Hematopoietic multipotent progenitor cell treated with erythropoietin and hydrocortisone succinate and interleukin-3 and kit ligand, for 8 days (in vitro differentiated cells): Measurements from ENCODE around the gene POMT2.
A peak's percentile ranks its signal among the peaks of the same experiment; 100 is the strongest.
"Not testable (repeated sequence)": the region's sequence is repeated elsewhere in the genome, so short reads cannot be mapped to it uniquely, and the experiment has no call there.

ENCODE experiments used
- DNase-seq: peaks from one replicate; pipeline ENCODE4 v3.0.0-alpha.2; 2015

POMT2 gene, protein sequence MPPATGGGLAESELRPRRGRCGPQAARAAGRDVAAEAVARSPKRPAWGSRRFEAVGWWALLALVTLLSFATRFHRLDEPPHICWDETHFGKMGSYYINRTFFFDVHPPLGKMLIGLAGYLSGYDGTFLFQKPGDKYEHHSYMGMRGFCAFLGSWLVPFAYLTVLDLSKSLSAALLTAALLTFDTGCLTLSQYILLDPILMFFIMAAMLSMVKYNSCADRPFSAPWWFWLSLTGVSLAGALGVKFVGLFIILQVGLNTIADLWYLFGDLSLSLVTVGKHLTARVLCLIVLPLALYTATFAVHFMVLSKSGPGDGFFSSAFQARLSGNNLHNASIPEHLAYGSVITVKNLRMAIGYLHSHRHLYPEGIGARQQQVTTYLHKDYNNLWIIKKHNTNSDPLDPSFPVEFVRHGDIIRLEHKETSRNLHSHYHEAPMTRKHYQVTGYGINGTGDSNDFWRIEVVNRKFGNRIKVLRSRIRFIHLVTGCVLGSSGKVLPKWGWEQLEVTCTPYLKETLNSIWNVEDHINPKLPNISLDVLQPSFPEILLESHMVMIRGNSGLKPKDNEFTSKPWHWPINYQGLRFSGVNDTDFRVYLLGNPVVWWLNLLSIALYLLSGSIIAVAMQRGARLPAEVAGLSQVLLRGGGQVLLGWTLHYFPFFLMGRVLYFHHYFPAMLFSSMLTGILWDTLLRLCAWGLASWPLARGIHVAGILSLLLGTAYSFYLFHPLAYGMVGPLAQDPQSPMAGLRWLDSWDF

DNA sequence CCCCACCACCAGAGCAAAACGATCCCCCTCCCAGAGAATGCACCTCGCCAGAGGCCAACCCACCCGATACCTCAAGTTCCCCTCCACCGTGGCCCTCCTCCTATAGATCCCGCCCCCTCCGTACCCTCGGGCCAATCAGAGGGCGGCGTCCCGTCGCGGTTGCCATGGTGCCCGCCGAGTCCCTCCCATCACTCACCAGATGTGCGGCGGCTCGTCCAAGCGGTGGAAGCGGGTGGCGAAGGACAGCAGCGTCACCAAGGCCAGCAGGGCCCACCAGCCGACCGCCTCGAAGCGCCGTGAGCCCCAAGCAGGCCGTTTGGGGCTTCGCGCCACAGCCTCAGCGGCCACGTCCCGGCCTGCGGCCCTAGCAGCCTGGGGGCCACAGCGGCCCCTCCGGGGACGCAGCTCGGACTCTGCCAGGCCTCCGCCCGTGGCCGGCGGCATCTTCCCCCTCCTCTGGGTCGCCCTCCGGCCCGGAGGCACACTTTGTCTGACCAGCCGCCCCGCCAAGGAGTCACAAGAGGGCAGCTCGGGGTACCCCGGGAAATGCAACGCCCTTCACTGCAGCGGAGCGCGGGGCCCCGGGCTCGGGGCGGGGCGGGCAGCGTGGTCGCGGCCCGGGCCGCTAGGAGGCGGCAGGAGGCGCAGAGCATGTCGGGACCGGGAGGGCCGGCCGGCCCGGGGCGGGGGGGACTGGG is at the start of gene POMT2:
POMT2 (minus strand) TSS at position 646 of the 698 bp plus-strand sequence; CDS start at position 444, 202 bp downstream.
- DNase-seq: peak; percentile 91

DNA sequence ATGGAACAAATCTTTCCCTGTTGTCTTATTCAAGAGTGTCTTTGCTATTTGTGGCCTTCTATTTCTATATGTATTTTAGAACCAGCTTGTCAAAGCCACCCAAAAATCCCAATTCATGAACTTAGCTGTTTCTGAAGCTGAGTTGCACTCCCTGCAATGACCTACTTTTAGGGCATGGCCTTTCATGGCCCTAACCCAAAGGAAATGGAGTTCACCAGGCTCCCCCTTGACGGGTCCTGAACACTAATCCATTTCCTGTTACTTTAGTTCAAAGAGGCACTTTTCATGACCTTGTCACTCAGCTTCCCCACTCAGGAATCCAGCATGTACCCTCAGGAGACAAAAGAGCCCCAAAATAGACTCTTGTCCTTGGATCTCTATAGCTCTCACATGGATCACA is 48.6 kb upstream of the POMT2 start:
- no peak for DNase-seq

DNA sequence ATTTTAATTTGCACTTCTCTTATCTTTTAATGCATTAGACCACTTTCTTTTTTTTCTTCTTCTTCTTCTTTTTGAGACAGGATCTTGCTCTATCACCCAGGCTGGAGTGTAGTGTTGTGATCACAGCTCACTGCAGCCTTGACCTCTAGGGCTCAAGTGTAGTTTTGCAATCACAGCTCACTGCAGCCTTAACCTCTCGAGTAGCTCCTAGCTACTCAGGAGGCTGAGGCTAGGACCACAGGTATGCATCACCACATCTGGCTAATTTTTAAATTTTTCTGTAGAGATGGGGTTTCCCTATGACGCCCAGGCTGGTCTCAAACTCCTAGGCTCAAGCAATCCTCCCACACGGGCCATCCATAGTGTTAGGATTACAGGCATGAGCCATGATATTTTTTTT is 43.5 kb upstream of the POMT2 start:
- no peak for DNase-seq

DNA sequence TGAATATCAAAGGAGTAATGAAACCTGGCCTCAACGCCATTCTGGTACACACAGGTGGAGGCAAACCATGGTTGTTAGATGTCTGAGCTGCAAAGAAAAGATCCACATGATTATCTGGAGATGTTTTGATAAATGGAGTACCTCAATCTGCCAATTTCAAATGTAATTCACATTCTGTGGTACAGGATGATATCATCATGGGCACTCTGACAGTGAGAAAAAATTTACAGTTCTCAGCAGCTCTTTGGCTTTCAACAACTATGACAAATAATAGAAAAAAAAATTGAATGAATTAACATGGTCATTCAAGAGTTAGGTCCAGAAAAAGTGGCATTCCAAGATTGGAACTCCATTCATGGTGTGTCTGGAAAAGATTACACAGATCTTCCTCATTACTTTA is 38.9 kb upstream of the POMT2 start:
- DNase-seq: no peak

DNA sequence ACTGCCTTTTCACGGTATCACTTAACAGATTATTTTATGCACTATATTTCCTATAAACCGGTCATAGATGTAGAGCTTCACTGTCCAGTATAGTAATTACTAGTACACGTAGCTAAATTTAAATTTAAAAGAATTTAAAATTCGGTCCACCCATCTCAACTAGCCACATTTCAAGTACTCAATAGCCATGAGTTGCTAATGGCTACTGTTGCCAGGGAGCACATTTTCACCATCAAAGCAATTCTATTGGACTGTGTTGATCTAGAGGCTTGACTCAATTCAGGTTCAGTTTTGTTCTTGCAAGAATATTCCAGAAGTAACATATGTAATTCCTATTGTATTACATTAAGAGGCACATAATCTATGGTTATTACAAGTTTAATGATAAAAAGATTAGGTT is 36.2 kb upstream of the POMT2 start:
- DNase-seq: no peak

DNA sequence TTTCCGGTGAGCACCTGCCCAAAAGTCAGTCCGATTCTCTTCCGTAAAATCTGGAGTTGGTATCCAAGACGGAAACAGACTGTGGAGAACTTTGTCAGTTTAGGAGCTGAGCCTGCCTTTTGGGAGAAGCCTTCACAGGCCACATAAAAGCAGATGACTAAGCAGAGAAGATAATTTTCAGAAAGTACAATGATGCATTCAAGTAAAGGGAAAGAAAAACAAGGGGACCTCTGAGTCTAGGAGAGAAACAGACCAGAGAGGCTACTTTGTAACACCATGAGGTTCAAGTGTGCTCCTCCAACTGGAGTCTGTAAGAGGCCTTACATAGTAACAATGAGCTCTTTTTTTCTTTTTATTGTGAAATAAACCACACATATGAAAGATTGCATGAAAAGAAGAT is 35.1 kb upstream of the POMT2 start:
- no peak for DNase-seq

DNA sequence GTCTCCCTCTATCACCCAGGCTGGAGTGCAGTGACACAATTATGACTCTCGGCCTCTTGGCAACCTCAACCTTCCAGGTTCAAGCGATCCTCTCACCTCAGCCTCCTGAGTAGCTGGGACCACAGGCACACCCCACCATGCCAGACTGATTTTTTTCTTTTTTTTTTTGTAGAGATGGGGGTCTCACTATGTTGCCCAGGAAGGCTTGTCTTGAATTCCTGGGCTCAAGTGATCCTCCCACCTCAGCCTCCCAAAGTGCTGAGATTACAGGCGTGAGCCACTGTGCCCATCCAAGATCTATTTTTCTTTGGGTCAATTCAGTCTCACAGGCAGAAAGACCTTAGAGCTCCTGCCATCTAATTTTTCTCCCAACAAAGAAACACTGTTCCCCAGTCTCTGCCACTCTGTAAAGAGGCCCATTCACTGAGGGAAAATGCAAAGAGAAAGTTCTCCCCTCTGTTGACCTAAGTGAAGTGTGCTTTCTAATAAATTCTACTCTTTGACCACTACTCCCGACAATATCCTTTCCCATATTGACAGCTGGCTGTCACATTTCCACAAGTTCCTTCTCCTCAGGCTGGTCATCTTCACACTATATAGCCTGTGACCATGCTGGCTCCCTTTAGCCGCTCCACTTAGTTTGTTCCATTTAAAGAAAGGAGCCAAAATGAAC is 32.9 kb upstream of the POMT2 start:
- DNase-seq: no peak

DNA sequence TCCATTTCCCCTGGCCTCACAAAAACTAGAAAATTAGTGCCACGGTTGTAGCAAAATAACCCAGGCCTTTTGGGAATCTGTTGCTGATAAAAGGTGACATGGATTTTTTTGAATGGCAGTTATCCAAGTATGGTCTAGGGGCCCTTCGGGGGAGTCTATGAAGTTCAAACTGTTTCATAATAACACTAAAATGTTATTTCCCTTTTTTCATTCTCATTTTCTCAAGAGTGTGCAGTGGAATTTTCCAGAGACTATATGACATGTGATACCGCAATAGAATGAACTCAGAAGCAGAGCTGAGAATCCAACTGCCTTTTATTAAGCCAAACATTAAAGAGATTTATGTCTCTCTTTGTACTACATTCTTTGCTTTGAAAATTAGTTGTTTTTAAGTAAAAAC is 27.1 kb upstream of the POMT2 start:
- DNase-seq: peak; percentile 15

DNA sequence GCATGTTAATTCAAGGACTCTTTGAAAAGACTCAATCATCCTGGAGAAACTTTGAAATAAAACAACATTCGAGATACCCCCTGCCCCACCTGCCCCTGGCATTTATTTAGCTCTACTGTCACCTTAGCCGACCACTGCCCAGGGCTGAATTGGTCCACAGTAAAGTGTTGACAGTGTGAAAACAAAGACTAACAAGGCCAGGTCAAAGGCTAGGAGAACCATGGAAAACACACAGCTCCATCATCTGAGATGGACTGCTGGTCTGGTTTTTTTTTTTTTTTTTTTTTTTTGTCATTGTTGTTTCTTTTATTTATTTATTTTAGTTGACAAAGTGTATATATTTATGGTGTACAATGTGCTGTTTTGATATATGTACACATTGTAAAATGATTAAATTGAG is 25.8 kb upstream of the POMT2 start:
- no peak for DNase-seq

DNA sequence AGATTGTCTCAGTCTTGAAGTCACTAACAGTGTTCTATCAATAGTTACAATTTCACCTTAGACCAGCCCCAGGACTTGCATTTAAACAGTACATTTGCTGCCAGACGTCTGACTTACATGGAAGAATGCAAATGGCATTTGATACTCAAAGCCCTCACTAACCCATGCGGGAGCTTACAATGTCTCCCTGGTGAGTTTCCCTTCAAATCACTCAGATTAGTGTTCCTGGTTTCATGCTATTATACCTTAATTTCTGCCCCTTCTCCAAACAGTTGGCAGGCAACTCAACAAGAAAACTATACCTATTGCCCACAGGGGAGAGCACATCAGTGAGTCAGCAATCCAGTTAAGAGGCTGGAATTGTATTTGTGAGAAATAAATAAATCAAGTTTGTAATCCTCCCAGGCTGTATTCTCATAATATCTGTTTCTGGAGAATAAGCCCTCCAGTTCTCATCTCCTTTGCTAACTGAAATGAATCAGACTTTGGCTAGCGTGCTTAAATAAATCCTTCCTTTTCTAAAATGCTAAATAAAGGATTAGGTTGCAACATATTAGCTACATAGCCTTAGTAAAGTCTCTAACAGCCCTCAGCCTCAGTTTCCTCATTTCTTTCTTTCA is 23.8 kb upstream of the POMT2 start:
- no peak for DNase-seq

DNA sequence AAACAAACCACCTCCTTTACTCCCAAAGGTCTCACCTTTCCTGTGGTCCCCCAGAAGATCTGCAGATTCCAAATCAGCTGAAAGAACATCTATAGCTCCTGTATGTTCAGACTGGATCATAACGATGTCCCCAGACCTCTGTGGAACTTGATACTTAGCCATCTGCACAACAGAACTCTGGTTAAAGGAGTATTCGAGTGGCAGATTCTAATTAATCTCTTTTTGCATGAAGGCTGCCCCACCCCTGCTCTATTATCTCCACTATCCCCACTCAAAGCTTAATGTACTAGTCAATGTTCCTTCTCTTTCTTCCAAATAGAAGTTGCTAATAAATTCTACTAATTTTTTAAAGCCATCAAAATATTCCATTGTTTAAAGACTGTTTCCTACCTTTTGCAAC is 23.0 kb upstream of the POMT2 start:
- peak; percentile 19 for DNase-seq

DNA sequence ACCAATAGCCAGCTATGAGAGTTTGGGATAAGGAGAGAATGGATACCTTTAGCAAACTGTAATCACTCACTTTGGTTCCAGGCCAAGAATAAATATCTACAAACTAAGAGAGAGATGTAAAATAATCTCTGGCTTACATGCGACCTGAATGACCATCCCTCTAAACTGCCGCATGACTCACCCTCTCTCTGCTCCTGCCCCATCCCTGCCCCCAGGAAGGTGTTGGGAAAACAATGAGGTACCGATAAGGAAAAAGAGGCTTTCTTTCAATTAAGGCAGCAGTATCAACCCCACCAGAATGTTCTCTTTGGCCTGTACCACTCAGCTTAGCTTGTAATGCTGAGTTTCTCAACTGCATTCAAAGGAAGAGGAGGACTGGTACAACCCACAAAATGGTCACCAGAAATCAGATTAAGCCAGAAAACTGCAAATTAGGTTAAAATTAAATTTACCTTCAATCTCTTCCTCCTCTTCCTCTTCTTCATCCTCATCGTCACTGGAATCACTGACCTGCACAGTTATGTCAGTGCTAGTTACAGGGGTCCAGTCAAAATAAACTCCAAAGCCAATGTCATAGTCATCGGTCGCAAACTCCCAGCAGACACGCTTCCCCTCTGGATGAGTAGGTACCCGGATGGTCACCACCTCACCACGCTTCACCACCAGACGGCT is 22.2 kb upstream of the POMT2 start:
- DNase-seq: no peak

DNA sequence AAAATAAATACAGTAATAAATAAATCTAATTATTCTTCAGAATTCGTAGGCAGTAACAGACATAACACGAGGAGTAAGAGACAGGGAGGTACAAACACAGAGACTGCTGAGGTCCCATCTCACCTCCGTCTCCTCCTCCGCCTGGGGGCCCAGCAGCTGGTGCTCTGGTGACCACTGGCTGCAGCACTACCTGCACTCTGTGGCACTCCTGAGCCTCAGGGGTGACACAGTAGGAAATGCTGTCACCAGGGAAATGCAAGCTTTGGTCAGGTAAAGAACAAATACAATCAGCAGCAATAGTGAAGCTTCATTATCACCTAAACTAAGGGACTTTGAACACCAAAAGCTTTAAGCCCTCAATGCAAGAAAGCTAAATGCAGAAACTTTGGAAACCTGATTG is 19.7 kb upstream of the POMT2 start:
- DNase-seq: no peak

DNA sequence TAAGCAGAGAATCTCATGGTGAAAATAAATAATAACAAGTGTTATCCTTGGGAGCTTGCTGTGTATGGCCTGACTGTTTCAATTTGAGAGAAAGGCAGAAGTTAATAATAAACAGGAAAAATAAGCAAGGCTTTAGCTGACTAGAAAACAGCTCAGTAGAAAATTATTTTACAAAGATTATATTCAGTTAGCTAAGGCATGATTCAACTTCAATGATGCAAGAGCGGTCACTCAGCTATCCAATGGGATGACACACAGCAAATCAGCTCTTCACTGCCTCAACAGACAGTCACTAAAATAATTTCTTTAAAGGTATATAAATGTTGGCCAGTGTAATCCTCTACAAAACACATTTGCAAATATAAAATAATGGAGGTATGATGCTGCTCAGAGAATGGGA is 18.7 kb upstream of the POMT2 start:
- DNase-seq: no peak

DNA sequence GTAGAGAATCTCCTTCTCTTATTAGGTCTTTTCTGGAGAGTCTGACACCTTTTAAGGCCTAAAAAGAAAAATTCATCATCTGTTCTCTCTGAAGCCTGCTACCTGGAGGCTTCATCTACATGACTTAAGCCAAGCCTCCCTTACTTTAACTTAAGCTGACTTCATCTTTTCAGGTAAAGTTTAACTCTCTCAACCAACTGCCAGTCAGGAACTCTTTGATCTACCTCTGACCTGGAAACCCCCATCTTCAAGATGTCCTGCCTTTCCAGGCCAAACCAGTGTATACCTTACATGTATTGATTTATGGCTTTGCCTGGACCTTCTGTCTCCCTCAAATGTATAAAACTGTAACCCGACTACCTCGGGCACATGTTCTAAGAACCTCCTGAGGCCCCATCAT is 17.6 kb upstream of the POMT2 start:
- no peak for DNase-seq

DNA sequence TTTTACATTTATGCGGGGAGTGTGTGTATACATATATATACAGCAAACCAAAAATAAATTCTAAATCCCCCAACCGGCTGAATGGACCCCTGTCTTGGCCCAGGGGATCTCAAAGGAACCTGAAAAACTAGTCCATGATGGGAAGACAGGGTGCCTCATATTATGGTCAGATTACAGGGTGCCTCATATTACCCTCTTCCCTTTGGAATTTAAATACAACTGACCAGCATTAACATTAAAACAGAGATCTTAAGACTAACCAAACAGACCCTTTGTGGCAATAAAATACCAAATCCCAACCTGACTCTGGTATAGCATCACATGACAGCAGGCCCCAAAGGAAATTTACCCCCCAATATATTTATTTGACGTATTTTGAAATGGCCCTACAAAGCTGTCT is 17.2 kb upstream of the POMT2 start:
- DNase-seq: no peak

DNA sequence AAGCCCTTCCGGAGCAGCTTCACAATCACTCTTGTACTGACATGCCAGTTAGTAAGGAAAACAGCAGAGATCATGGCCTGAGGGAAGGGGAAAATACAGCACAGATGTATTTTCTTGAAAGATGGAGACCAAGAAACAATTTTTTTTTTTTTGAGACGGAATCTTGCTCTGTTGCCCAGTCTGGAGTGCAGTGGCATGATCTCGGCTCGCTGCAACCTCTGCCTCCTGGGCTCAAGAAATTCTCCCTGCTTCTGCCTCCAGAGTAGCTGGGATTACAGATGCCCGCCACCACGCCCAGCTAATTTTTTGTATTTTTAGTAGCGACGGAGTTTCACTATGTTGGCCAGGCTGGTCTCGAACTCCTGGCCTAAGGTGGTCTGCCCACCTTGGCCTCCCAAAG is 16.6 kb upstream of the POMT2 start:
- not testable (repeated sequence) for DNase-seq

DNA sequence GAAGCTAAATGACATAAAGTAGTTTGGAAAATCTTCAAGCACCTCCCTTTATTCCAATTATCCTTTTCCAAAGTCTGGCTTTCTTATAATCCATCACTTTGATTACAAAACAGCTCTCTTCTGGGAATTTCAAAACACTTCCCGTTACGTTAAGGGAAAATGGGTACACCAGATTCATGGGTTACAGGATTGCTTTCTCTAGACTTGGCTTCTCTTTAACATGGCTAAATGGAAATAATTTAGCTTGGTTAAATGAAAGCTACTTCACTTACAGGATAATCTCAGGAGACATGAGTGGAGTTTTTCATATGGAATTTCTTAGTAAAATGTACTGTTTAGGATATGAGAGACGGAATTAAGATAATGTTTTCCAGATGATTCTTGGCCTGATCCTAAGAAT is 14.9 kb upstream of the POMT2 start:
- DNase-seq: no peak

DNA sequence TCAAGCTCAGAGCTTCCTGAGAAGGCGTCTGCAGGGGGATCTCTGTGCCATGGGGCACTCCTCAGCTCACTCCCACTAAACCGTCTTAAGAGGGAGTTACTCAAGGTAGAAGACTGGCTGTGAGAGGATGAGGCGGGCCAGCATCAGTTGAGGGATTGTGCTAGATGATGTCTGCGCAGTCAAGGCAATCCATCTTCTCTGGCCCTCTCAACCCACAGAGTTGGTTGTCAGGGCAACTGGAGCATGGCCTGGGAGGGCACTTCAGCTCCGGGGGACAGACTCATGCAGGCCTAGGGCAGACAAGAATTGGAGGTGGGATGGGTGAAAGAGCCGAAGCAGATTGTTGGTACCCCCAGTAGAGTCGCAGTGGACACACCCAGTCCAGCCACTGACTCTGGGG is 9.2 kb upstream of the POMT2 start:
- no peak for DNase-seq

DNA sequence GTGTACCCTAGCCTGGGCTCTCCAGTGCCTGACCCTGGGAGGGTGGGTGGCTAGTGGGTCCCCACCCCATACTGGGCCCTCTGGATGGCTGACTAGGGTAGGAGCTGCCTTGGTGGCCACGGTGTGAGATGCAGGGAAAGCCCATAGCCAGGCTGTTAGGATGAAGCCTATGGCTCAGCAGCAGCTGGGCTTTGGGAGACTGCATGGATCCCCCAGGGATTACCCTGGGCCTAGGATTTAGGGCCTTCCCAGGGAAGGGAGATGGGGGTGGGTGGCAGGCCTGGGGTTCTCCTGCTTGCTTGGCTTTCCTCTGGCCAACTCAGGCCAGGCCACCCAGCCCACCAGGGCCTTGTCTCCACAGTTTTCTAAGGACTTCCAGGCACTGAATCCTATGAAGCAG is 6.4 kb upstream of the POMT2 start:
- DNase-seq: no peak

DNA sequence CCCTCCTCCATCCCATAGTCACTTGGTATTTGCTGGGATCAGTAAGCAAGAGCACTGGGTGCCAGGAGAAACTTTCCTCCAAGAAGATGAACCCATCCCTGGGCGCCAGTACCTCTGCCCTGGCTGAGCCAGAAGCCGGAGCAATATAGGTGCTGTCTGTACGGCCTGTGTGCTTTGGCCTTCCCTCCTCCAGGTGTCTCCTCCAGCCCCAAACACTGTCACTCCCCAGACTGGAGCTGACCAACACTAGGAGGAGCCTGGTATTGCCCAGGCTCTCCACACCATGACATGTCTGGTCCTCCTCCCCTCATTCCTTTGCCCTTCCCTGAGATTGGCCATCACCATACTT is 5.0 kb upstream of the POMT2 start:
- DNase-seq: no peak
